ENCODE measurements around the gene ZNF329.

Gene ZNF329

GRCh38 chr19:58150328-58150921 lies at the start of gene ZNF329:
ZNF329 (minus strand) TSS chr19:58150789; CDS start chr19:58129503, 21,286 bp downstream.
- peaks cover 13 to 18% of the 10 kb centered on the region in 2 donors for H3K36me3 Mint-ChIP-seq
- peaks cover 9 to 38% of the 10 kb centered on the region in 2 donors for H3K4me1 Mint-ChIP-seq
- H3K9me3 Mint-ChIP-seq, result peaks cover 4 to 7% of the 10 kb centered on the region in 2 donors

GRCh38 chr19:58196901-58197616 lies 46.5 kb upstream of the ZNF329 start:
- peaks cover 29 to 37% of the 10 kb centered on the region in 2 donors for H3K9me3 Mint-ChIP-seq
- ATAC-seq (replicated peaks) (no peak), DNase-seq (no peak)
- peaks cover 0 to 2% of the 10 kb centered on the region in 2 donors for H3K4me1 Mint-ChIP-seq
- H3K27ac Mint-ChIP-seq, result peak overlapping the region; percentile 9
- H3K27me3 Mint-ChIP-seq, result no peaks in the 10 kb centered on the region
- no peak overlapping the region for H3K4me3 Mint-ChIP-seq
- peaks cover 86 to 94% of the 10 kb centered on the region in 2 donors for H3K36me3 Mint-ChIP-seq

More at GRCh38 chr19:58150328-58150921, at the start of gene ZNF329:
- DNase-seq (peak; percentile 92), ATAC-seq (replicated peaks) (peak; percentile 80 to 83)
- no peaks in the 10 kb centered on the region for H3K27me3 Mint-ChIP-seq
- peak within 1 kb of the TSS; percentile 95 for H3K27ac Mint-ChIP-seq
- H3K4me3 Mint-ChIP-seq, result peak within 1 kb of the TSS; percentile 92 to 94

GRCh38 chr19:58183817-58184215 lies 33.2 kb upstream of the ZNF329 start:
- DNase-seq (no peak), ATAC-seq (replicated peaks) (peak in 1 of 2 donors; percentile 16)
- Mint-ChIP-seq H3K27me3 (no peaks in the 10 kb centered on the region), H3K4me1 (peaks cover 11 to 27% of the 10 kb centered on the region in 2 donors), H3K27ac (peak overlapping the region; percentile 100), H3K4me3 (peak overlapping the region; percentile 89 to 96), H3K9me3 (peaks cover 13 to 23% of the 10 kb centered on the region in 2 donors), H3K36me3 (peaks cover 45 to 69% of the 10 kb centered on the region in 2 donors)

GRCh38 chr19:58182989-58183816 lies 32.6 kb upstream of the ZNF329 start, which contains the start of gene ZNF274:
ZNF274 (plus strand) TSS chr19:58183061; CDS start chr19:58183966, 905 bp downstream.
- Mint-ChIP-seq H3K4me1 (peaks cover 11 to 27% of the 10 kb centered on the region in 2 donors), H3K9me3 (peaks cover 13 to 22% of the 10 kb centered on the region in 2 donors), H3K27me3 (no peaks in the 10 kb centered on the region), H3K36me3 (peaks cover 43 to 68% of the 10 kb centered on the region in 2 donors), H3K4me3 (peak within 1 kb of the TSS; percentile 89 to 96), H3K27ac (peak within 1 kb of the TSS; percentile 100)
- DNase-seq (peak; percentile 93), ATAC-seq (replicated peaks) (peak; percentile 89 to 92)

GRCh38 chr19:58182577-58182988 lies 32.0 kb upstream of the ZNF329 start:
- Mint-ChIP-seq H3K4me3 (peak overlapping the region; percentile 89 to 96), H3K9me3 (peaks cover 17 to 26% of the 10 kb centered on the region in 2 donors), H3K27ac (peak overlapping the region; percentile 100), H3K27me3 (no peaks in the 10 kb centered on the region), H3K36me3 (peaks cover 42 to 68% of the 10 kb centered on the region in 2 donors), H3K4me1 (peaks cover 11 to 27% of the 10 kb centered on the region in 2 donors)
- no peak for DNase-seq
- no peak for ATAC-seq (replicated peaks)

GRCh38 chr19:58181902-58182576 lies 31.4 kb upstream of the ZNF329 start:
- Mint-ChIP-seq H3K36me3 (peaks cover 40 to 66% of the 10 kb centered on the region in 2 donors), H3K9me3 (peaks cover 17 to 26% of the 10 kb centered on the region in 2 donors), H3K27ac (peak overlapping the region; percentile 100), H3K27me3 (no peaks in the 10 kb centered on the region), H3K4me1 (peaks cover 11 to 27% of the 10 kb centered on the region in 2 donors), H3K4me3 (peak overlapping the region; percentile 89 to 96)
- DNase-seq (peak; percentile 50), ATAC-seq (replicated peaks) (peak; percentile 21 to 24)

- peaks cover 0 to 8% of the 10 kb centered on the region in 2 donors for H3K27me3 Mint-ChIP-seq
- H3K27ac Mint-ChIP-seq, result no peak overlapping the region
- no peak overlapping the region for H3K4me3 Mint-ChIP-seq
- peaks cover 29 to 30% of the 10 kb centered on the region in 2 donors for H3K9me3 Mint-ChIP-seq
- no peak for DNase-seq
- H3K4me1 Mint-ChIP-seq, result no peaks in the 10 kb centered on the region
- no peak for ATAC-seq (replicated peaks)
- H3K36me3 Mint-ChIP-seq, result peaks cover 14 to 24% of the 10 kb centered on the region in 2 donors
These were observed 20.3 kb upstream of the ZNF329 start for GRCh38 chr19:58170860-58171259.

GRCh38 chr19:58166708-58167280 lies 16.2 kb upstream of the ZNF329 start:
- no peak for ATAC-seq (replicated peaks)
- H3K4me1 Mint-ChIP-seq, result no peaks in the 10 kb centered on the region
- H3K36me3 Mint-ChIP-seq, result peaks cover 20 to 23% of the 10 kb centered on the region in 2 donors
- no peak overlapping the region for H3K4me3 Mint-ChIP-seq
- DNase-seq, result no peak
- H3K9me3 Mint-ChIP-seq, result peaks cover 31 to 37% of the 10 kb centered on the region in 2 donors
- H3K27me3 Mint-ChIP-seq, result peaks cover 7 to 10% of the 10 kb centered on the region in 2 donors
- H3K27ac Mint-ChIP-seq, result no peak overlapping the region

GRCh38 chr19:58166268-58166667 lies 15.7 kb upstream of the ZNF329 start:
- Mint-ChIP-seq H3K4me1 (no peaks in the 10 kb centered on the region), H3K4me3 (no peak overlapping the region), H3K27me3 (peaks cover 7 to 10% of the 10 kb centered on the region in 2 donors), H3K27ac (no peak overlapping the region), H3K9me3 (peaks cover 32 to 38% of the 10 kb centered on the region in 2 donors), H3K36me3 (peaks cover 20 to 23% of the 10 kb centered on the region in 2 donors)
- no peak for ATAC-seq (replicated peaks)
- DNase-seq, result no peak

- Mint-ChIP-seq H3K9me3 (peaks cover 4% of the 10 kb centered on the region in 2 donors), H3K4me1 (peaks cover 3 to 27% of the 10 kb centered on the region in 2 donors), H3K27ac (peak overlapping the region; percentile 44), H3K27me3 (peaks cover 0 to 1% of the 10 kb centered on the region in 2 donors), H3K36me3 (peaks cover 0 to 4% of the 10 kb centered on the region in 2 donors), H3K4me3 (no peak overlapping the region)
- no peak for ATAC-seq (replicated peaks)
- DNase-seq, result no peak
These were observed 6.6 kb upstream of the ZNF329 start for GRCh38 chr19:58157045-58157728.

- Mint-ChIP-seq H3K36me3 (peaks cover 0 to 2% of the 10 kb centered on the region in 2 donors), H3K4me1 (peaks cover 3 to 32% of the 10 kb centered on the region in 2 donors), H3K27ac (peak overlapping the region; percentile 90), H3K27me3 (no peaks in the 10 kb centered on the region), H3K4me3 (peak overlapping the region; percentile 84 to 91), H3K9me3 (no peaks in the 10 kb centered on the region)
- DNase-seq (peak; percentile 93), ATAC-seq (replicated peaks) (peak; percentile 79 to 83)
These were observed 4.4 kb upstream of the ZNF329 start for GRCh38 chr19:58154679-58155648.

GRCh38 chr19:58154287-58154678 lies 3.7 kb upstream of the ZNF329 start:
- Mint-ChIP-seq H3K9me3 (peaks cover 0 to 2% of the 10 kb centered on the region in 2 donors), H3K27me3 (no peaks in the 10 kb centered on the region), H3K4me1 (peaks cover 8 to 39% of the 10 kb centered on the region in 2 donors), H3K27ac (peak overlapping the region; percentile 90), H3K36me3 (peaks cover 3 to 9% of the 10 kb centered on the region in 2 donors), H3K4me3 (peak overlapping the region; percentile 84 to 91)
- ATAC-seq (replicated peaks), result no peak
- no peak for DNase-seq

Data from stimulated activated naive B cell treated with anti-CD40 and anti-IgM and Interleukin-4, amounts not matched to agents 10 μg/mL and 1 μg/mL and 100 μg/mL, for 72 hours (primary cell).